Mesendoderm (in vitro differentiated cells): ENCODE measurements around the gene CAMTA1.

Experiments
- DNase-seq: peaks from one replicate; pipeline ENCODE4 v3.0.0; 2013
- H2AK5ac ChIP-seq: 2 replicates; pipeline ENCODE4 v1.6.1; 2013; ENCODE audit warnings: low read length, inconsistent platforms
- H2BK120ac ChIP-seq: 2 replicates; pipeline ENCODE4 v1.6.1; 2013; ENCODE audit warnings: low read depth, mild to moderate bottlenecking, low read length, moderate library complexity, mixed read lengths
- H2BK15ac ChIP-seq: replicated peaks from 2 replicates; pipeline ENCODE4 v1.6.1; 2013; ENCODE audit warnings: low read depth, mild to moderate bottlenecking, moderate library complexity
- H2BK5ac ChIP-seq: 2 replicates; pipeline ENCODE4 v1.6.1; 2013; ENCODE audit warnings: low read length, inconsistent platforms
- H3K18ac ChIP-seq: 2 replicates; pipeline ENCODE4 v1.6.1; 2013; ENCODE audit warnings: mild to moderate bottlenecking, low read length, mixed read lengths
- H3K23ac ChIP-seq: one replicate; pipeline ENCODE4 v1.6.1; 2013; ENCODE audit warnings: low read length
- H3K27ac ChIP-seq: 2 replicates; pipeline ENCODE4 v1.5.1; 2013; ENCODE audit warnings: low read depth, mild to moderate bottlenecking, inconsistent platforms, low read length, moderate library complexity
- H3K27me3 ChIP-seq: 2 replicates; pipeline ENCODE4 v1.6.1; 2013; ENCODE audit warnings: low read length, control low read depth, mild to moderate bottlenecking, inconsistent platforms; ENCODE audit not compliant: insufficient read depth, poor library complexity
- H3K36me3 ChIP-seq: 2 replicates; pipeline ENCODE4 v1.6.1; 2013; ENCODE audit warnings: low read length, inconsistent platforms; ENCODE audit not compliant: control insufficient read depth, insufficient read depth
- H3K4ac ChIP-seq: one replicate; pipeline ENCODE4 v1.6.1; 2013; ENCODE audit warnings: low read depth, mild to moderate bottlenecking, low read length, moderate library complexity
- H3K4me1 ChIP-seq: 2 replicates; pipeline ENCODE4 v1.6.1; 2013; ENCODE audit warnings: low read depth, low read length, inconsistent platforms; ENCODE audit not compliant: control insufficient read depth
- H3K4me2 ChIP-seq: 2 replicates; pipeline ENCODE4 v1.6.1; 2013; ENCODE audit warnings: low read length
- H3K4me3 ChIP-seq: 2 replicates; pipeline ENCODE4 v1.5.1; 2013; ENCODE audit warnings: mild to moderate bottlenecking, low read length
- H3K56ac ChIP-seq: one replicate; pipeline ENCODE4 v1.6.1; 2013; ENCODE audit warnings: low read length
- H3K79me1 ChIP-seq: 2 replicates; pipeline ENCODE4 v1.6.1; 2013; ENCODE audit warnings: low read length, inconsistent platforms
- H3K79me2 ChIP-seq: 2 replicates; pipeline ENCODE4 v1.6.1; 2013; ENCODE audit warnings: mild to moderate bottlenecking, low read length; ENCODE audit not compliant: control insufficient read depth, insufficient read depth
- H3K9ac ChIP-seq: 2 replicates; pipeline ENCODE4 v1.6.1; 2013; ENCODE audit warnings: low read length, inconsistent platforms
- H4K5ac ChIP-seq: one replicate; pipeline ENCODE4 v1.6.1; 2013; ENCODE audit warnings: low read length
- H4K8ac ChIP-seq: one replicate; pipeline ENCODE4 v1.6.1; 2013; ENCODE audit warnings: low read depth, mild to moderate bottlenecking, control low read depth, low read length, moderate library complexity
- WGBS: extraction: QIAGEN DNeasy Blood & Tissue Kit; methylation state at CpG from one replicate; pipeline ENCODE4 v1.1.7; 2013; ENCODE audit warnings: low lambda C conversion rate, missing lambda C conversion rate; ENCODE audit not compliant: insufficient coverage; ENCODE audit errors: extremely low coverage; 5-methylcytosine and 5-hydroxymethylcytosine counted together

The CAMTA1 gene

DNA sequence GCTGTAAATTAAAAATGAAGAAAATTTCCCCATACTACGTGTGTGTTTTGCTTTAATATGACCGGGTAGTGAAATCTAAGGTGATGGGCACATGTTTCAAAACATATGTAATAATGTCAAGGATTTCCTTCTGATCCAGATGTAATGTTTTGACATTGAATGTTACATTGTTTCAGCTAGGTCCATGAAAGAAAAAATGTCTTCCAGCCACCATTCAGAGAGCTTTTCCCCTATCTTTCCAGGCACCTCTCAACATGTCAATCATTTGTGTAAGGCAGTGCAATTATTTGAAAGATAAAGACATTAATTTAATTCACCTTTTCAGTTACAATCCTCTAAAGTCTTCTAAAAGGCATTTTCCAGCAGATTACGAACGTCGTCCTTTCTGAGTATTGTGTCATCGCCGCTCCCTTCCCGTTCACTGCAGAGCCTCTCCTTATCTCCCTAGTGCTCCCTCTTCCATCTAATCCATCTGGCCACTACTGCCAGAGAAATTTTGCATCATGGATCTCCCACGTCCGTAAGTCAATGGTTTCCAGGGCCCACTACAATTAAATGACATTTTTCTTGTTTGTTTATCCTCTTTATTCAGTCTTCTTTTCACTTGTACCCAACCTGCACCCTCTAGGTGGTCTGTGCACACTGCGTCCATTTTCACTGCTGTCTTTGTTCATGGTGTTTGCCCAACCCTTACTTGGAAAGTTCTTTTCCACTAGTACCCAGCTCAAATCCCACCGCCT lies 984.6 kb downstream of the CAMTA1 start:
- H2AK5ac ChIP-seq = no peak overlapping the region
- H3K4me2 ChIP-seq = no peak overlapping the region
- peaks cover 16% of the 10 kb centered on the region for H3K79me1 ChIP-seq
- H3K18ac ChIP-seq = no peak overlapping the region
- H3K36me3 ChIP-seq = peaks cover 1% of the 10 kb centered on the region
- H2BK15ac ChIP-seq = no peak overlapping the region
- H3K27me3 ChIP-seq = no peaks in the 10 kb centered on the region
- no peak overlapping the region for H4K8ac ChIP-seq
- no peak overlapping the region for H2BK120ac ChIP-seq
- H3K4me1 ChIP-seq = peaks cover 4% of the 10 kb centered on the region
- no peak for DNase-seq
- no peak overlapping the region for H3K4ac ChIP-seq
- H3K9ac ChIP-seq = no peak overlapping the region
- 100% methylated on average over 1 of the region's 12 CpGs for WGBS
- H3K23ac ChIP-seq = no peak overlapping the region
- H3K4me3 ChIP-seq = no peak overlapping the region
- peaks cover 19% of the 10 kb centered on the region for H3K79me2 ChIP-seq
- H2BK5ac ChIP-seq = no peak overlapping the region
- H3K27ac ChIP-seq = no peak overlapping the region
- no peak overlapping the region for H3K56ac ChIP-seq
- no peak overlapping the region for H4K5ac ChIP-seq

DNA sequence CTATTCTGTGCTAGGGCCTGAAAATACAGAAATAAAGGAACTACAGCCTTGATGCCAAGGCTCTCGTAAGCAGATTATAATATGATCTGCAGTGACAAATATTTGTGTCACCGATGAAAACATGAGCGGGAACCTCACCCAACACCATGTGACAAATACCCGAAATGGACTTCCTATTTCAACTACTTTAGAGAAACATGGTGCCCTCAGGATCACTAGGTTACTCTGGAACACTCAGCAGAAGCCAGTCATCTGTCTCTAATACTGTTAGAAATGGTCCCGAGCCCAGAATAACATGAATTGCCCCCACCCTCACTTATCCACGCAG lies 985.4 kb downstream of the CAMTA1 start:
- Histone ChIP-seq H3K4me2 (peak overlapping the region; percentile 56), H3K79me1 (peaks cover 16% of the 10 kb centered on the region), H3K4me3 (peak overlapping the region; percentile 41), H2AK5ac (no peak overlapping the region), H3K23ac (no peak overlapping the region), H4K5ac (no peak overlapping the region), H3K4me1 (peaks cover 4% of the 10 kb centered on the region), H3K79me2 (peaks cover 20% of the 10 kb centered on the region), H2BK120ac (no peak overlapping the region), H3K18ac (no peak overlapping the region), H3K4ac (no peak overlapping the region), H3K9ac (peak overlapping the region; percentile 72), H2BK15ac (no peak overlapping the region), H2BK5ac (no peak overlapping the region), H3K36me3 (peaks cover 1% of the 10 kb centered on the region), H3K27ac (no peak overlapping the region), H3K56ac (peak overlapping the region; percentile 85), H4K8ac (no peak overlapping the region), H3K27me3 (no peaks in the 10 kb centered on the region)
- no CpG with 5 or more reads among the region's 6 CpGs for WGBS
- DNase-seq = no peak

DNA sequence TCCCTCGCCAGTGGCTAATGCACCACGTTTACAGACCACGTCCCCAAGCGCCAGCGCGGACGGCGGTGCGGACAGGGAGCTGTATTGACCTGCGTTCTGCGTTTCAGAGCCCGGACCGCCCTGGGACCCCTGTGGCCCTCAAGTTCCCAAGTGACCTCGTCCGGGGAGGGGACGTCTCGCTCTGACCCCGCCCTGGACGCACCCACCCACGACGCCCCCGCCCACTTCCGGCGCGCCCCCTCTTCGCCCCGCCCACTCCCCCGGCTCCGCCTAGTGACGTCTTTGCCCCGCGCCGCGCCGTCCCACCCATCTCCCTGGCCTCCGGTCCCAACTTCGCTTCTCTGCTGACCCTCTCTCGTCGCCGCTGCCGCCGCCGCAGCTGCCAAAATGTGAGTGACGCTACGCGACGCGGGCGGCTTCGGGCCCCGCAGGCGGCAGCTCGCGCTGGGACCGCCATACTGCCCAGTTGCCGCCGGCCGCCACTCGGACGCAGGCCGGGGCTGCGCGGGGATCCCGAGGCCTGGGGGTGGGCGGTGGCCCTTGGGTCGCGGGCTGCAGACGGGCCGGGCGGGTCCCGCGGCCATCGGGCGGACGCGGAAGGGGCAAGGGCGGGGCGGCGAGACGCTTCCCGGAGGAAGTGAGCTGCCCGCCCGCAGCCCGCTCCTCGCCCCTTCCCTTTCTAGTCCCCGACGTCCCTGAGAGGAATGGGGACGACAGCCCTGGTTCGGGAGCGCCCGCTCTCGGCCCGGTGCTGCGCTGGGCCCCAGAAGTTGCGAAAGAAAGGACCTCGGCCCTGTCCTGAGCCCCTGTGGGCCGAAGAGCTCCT lies 986.0 kb downstream of the CAMTA1 start, which contains the start of gene VAMP3:
Gene VAMP3, plus strand, starts transcription at position 300 of the 826 bp plus-strand sequence. Its CDS starts 88 bp downstream, at position 388.
- H2BK120ac ChIP-seq = no peak within 1 kb of the TSS
- peak within 1 kb of the TSS; percentile 93 for H3K9ac ChIP-seq
- peaks cover 1% of the 10 kb centered on the region for H3K36me3 ChIP-seq
- no peak within 1 kb of the TSS for H3K4ac ChIP-seq
- H3K4me1 ChIP-seq = peaks cover 4% of the 10 kb centered on the region
- H3K4me2 ChIP-seq = peak within 1 kb of the TSS; percentile 78
- H2BK5ac ChIP-seq = no peak within 1 kb of the TSS
- H3K18ac ChIP-seq = no peak within 1 kb of the TSS
- peak within 1 kb of the TSS; percentile 81 for H3K4me3 ChIP-seq
- no peak within 1 kb of the TSS for H4K8ac ChIP-seq
- H2BK15ac ChIP-seq = no peak within 1 kb of the TSS
- H3K23ac ChIP-seq = no peak within 1 kb of the TSS
- no peak within 1 kb of the TSS for H4K5ac ChIP-seq
- WGBS = no CpG with 5 or more reads among the region's 97 CpGs
- DNase-seq = peak; percentile 89
- H2AK5ac ChIP-seq = no peak within 1 kb of the TSS
- H3K56ac ChIP-seq = peak within 1 kb of the TSS; percentile 91
- peaks cover 16% of the 10 kb centered on the region for H3K79me1 ChIP-seq
- peaks cover 20% of the 10 kb centered on the region for H3K79me2 ChIP-seq
- no peaks in the 10 kb centered on the region for H3K27me3 ChIP-seq
- peak within 1 kb of the TSS; percentile 81 for H3K27ac ChIP-seq

DNA sequence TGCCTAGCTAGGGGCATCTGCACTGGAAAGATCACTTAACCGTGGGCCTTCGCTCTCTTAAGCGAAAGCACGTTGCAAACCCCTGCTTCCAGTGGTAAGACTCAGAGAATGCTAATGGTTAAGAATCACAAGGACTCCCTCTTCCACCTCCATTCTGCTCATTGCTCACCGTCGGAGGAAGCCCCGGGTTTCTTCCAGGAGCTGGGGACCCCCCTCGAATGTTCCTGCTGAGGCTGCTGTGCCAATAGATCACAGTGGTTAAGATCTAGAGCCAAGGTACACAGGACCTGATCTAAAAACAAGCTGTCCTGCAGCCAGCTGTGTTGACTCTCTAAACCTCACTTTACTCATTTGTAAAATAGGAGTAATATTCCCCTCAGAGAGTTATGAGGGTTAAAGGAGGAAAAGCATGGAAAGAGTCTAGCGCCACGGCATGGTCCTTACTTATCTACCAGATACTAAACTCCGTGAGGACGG lies 986.6 kb downstream of the CAMTA1 start:
- Histone ChIP-seq H3K4me1 (peaks cover 4% of the 10 kb centered on the region), H3K23ac (no peak overlapping the region), H2AK5ac (no peak overlapping the region), H3K36me3 (peaks cover 1% of the 10 kb centered on the region), H3K18ac (no peak overlapping the region), H2BK5ac (no peak overlapping the region), H3K4me3 (peak overlapping the region; percentile 81), H3K9ac (peak overlapping the region; percentile 93), H3K27me3 (no peaks in the 10 kb centered on the region), H2BK120ac (no peak overlapping the region), H3K4me2 (peak overlapping the region; percentile 78), H3K27ac (peak overlapping the region; percentile 81), H3K79me2 (peaks cover 20% of the 10 kb centered on the region), H2BK15ac (no peak overlapping the region), H3K79me1 (peaks cover 16% of the 10 kb centered on the region), H3K56ac (peak overlapping the region; percentile 91), H4K8ac (no peak overlapping the region), H4K5ac (no peak overlapping the region), H3K4ac (no peak overlapping the region)
- no CpG with 5 or more reads among the region's 12 CpGs for WGBS
- DNase-seq = no peak

DNA sequence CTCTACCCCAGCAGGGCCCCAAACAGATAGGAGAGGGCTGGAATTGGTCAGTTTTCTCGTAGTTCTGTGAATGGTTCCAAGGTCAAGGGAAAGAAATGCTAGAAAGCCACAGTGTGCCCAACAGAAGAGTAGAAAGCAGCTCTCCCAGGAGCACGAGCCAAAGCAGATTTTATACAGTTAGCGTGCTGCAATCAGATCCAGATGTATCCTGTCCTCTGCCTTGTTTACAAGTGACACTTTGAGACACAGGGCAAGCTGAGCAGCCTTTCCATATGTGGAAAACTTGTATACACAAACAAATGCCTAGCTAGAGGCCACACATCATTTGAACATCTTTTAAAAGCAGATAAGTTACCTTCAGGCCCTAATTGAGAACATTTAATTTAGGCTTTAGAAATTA lies 992.3 kb downstream of the CAMTA1 start:
- no CpG with 5 or more reads among the region's 3 CpGs for WGBS
- Histone ChIP-seq H3K23ac (no peak overlapping the region), H2BK5ac (no peak overlapping the region), H3K79me2 (peaks cover 11% of the 10 kb centered on the region), H3K4me3 (no peak overlapping the region), H3K4ac (no peak overlapping the region), H3K4me2 (no peak overlapping the region), H4K8ac (no peak overlapping the region), H3K79me1 (peaks cover 8% of the 10 kb centered on the region), H3K4me1 (no peaks in the 10 kb centered on the region), H2AK5ac (no peak overlapping the region), H3K9ac (no peak overlapping the region), H3K56ac (no peak overlapping the region), H2BK15ac (no peak overlapping the region), H2BK120ac (no peak overlapping the region), H3K27ac (no peak overlapping the region), H3K18ac (no peak overlapping the region), H4K5ac (no peak overlapping the region), H3K27me3 (no peaks in the 10 kb centered on the region), H3K36me3 (peaks cover 3% of the 10 kb centered on the region)
- no peak for DNase-seq
